ENCODE data around the gene CREB5.

The CREB5 gene

DNA sequence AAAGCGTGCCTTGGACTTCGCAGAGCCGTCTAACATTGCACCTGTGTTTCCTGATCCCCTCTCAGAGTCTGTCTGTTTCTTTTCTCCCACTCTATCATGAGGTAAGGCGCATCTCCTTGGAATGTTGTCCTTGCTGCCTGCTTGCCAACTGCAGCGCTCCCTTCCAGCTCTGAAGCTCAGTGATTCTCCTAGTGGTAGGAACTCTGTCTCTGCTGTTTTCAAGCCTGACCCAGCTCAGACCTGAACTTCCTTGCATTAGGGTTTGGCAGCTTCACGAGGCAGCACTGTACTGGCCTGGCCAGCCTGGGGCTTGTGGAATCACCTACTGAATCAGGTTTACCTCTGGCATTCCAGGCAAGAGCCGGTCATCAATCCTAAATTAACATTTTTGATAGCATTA is 123.9 kb downstream of the CREB5 start:
- Histone ChIP-seq H3K27me3 (ENCODE audit: insufficient read depth, low read length, poor library complexity) (peaks cover 3% of the 10 kb centered on the region), H3K27ac (ENCODE audit: low read length) (no peak overlapping the region), H3K9me3 (ENCODE audit: insufficient read depth, low read length, severe bottlenecking) (no peaks in the 10 kb centered on the region), H2AFZ (ENCODE audit: low read depth, low read length) (no peak overlapping the region), H3K4me3 (ENCODE audit: low read depth in 1 of 2, low read length in 2 of 2) (no peak overlapping the region), H3K9ac (ENCODE audit: low read depth, low read length) (no peak overlapping the region), H3K4me1 (ENCODE audit: insufficient read depth, low read length) (no peaks in the 10 kb centered on the region), H4K20me1 (ENCODE audit: insufficient read depth, low read length) (no peaks in the 10 kb centered on the region), H3K36me3 (ENCODE audit: insufficient read depth, low read length) (no peaks in the 10 kb centered on the region), H3K4me2 (ENCODE audit: insufficient read depth, low read length) (no peak overlapping the region), H3K79me2 (ENCODE audit: insufficient read depth, low read length) (no peaks in the 10 kb centered on the region)
- ATAC-seq (ENCODE audit: insufficient read depth, low read depth) (no peak), DNase-seq (no peak)
- TF ChIP-seq EZH2 (IDR thresholded peaks at IDR 0.05; ENCODE audit: borderline replicate concordance, low read depth, low read length, severe bottlenecking), result no peak
- TF ChIP-seq, protein P1, sequence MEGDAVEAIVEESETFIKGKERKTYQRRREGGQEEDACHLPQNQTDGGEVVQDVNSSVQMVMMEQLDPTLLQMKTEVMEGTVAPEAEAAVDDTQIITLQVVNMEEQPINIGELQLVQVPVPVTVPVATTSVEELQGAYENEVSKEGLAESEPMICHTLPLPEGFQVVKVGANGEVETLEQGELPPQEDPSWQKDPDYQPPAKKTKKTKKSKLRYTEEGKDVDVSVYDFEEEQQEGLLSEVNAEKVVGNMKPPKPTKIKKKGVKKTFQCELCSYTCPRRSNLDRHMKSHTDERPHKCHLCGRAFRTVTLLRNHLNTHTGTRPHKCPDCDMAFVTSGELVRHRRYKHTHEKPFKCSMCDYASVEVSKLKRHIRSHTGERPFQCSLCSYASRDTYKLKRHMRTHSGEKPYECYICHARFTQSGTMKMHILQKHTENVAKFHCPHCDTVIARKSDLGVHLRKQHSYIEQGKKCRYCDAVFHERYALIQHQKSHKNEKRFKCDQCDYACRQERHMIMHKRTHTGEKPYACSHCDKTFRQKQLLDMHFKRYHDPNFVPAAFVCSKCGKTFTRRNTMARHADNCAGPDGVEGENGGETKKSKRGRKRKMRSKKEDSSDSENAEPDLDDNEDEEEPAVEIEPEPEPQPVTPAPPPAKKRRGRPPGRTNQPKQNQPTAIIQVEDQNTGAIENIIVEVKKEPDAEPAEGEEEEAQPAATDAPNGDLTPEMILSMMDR (IDR thresholded peaks at IDR 0.05; ENCODE audit: borderline replicate concordance, extremely low read depth, low read length, poor library complexity, severe bottlenecking), result no peak

DNA sequence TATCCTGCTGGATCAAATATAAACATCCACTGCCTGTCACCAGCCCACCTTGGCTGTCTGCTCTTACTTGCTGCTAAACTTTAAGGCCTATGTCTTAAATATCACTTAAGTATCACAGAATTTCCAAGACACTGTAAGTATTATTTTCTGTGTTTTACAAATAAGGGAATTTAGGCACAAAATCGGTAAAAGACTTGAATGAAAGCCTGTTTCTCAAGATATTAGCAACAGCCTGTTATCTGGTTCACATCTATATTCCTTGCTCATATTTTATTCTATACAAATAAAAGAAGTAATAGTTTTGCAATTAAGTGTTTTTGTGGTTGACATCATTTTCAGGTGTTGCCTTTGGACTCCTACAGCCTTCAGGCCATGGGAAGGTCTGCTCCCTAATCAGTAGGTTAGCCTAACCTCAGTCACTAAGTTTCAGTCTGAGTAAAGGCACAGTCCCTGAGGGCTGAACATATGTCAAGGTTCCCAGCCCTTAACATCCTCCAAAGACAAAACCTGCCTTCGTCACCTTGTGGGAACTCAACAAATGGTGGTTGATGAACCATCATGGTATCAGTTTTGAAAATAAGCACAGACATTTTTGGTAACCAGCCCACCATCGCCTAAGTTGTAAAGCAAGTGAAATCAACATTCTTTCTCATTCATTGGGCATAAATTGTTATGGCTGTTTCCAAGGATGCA is 127.1 kb downstream of the CREB5 start:
- Histone ChIP-seq H3K36me3 (ENCODE audit: insufficient read depth, low read length) (no peaks in the 10 kb centered on the region), H3K4me1 (ENCODE audit: insufficient read depth, low read length) (no peaks in the 10 kb centered on the region), H3K27ac (ENCODE audit: low read length) (no peak overlapping the region), H3K4me2 (ENCODE audit: insufficient read depth, low read length) (no peak overlapping the region), H3K9ac (ENCODE audit: low read depth, low read length) (no peak overlapping the region), H3K4me3 (ENCODE audit: low read depth in 1 of 2, low read length in 2 of 2) (no peak overlapping the region), H3K9me3 (ENCODE audit: insufficient read depth, low read length, severe bottlenecking) (no peaks in the 10 kb centered on the region), H2AFZ (ENCODE audit: low read depth, low read length) (no peak overlapping the region), H4K20me1 (ENCODE audit: insufficient read depth, low read length) (no peaks in the 10 kb centered on the region), H3K27me3 (ENCODE audit: insufficient read depth, low read length, poor library complexity) (peaks cover 5% of the 10 kb centered on the region), H3K79me2 (ENCODE audit: insufficient read depth, low read length) (no peaks in the 10 kb centered on the region)
- no peak for TF ChIP-seq EZH2 (IDR thresholded peaks at IDR 0.05; ENCODE audit: borderline replicate concordance, low read depth, low read length, severe bottlenecking)
- TF ChIP-seq, protein P1 (IDR thresholded peaks at IDR 0.05; ENCODE audit: borderline replicate concordance, extremely low read depth, low read length, poor library complexity, severe bottlenecking), result no peak
- ATAC-seq (ENCODE audit: insufficient read depth, low read depth), result no peak
- no peak for DNase-seq

DNA sequence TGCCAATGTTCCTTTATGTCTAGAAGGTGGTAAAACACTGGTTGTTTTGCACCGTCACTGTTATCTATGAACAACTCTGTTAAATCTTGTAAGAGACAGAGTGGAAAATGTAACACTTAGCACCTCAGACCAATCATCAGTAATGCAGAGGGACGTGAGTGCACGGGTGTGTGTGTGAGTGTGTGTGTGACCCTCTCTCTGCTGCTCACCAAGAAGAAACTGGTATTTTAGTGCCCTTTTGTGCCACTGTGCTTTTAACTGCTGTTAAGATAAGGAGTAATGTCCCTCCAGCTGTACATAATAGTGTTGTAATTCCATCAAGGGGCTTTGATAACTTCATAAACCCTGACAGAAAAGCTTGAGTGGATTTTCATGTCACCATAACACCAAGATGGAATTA is 130.1 kb downstream of the CREB5 start:
- H3K4me1 ChIP-seq (ENCODE audit: insufficient read depth, low read length), result no peaks in the 10 kb centered on the region
- peaks cover 2% of the 10 kb centered on the region for H3K27me3 ChIP-seq (ENCODE audit: insufficient read depth, low read length, poor library complexity)
- no peak overlapping the region for H3K4me3 ChIP-seq (ENCODE audit: low read depth in 1 of 2, low read length in 2 of 2)
- no peak overlapping the region for H3K4me2 ChIP-seq (ENCODE audit: insufficient read depth, low read length)
- no peaks in the 10 kb centered on the region for H3K36me3 ChIP-seq (ENCODE audit: insufficient read depth, low read length)
- ATAC-seq (ENCODE audit: insufficient read depth, low read depth) (no peak), DNase-seq (no peak)
- no peaks in the 10 kb centered on the region for H4K20me1 ChIP-seq (ENCODE audit: insufficient read depth, low read length)
- H3K27ac ChIP-seq (ENCODE audit: low read length), result no peak overlapping the region
- H2AFZ ChIP-seq (ENCODE audit: low read depth, low read length), result no peak overlapping the region
- H3K9ac ChIP-seq (ENCODE audit: low read depth, low read length), result no peak overlapping the region
- H3K9me3 ChIP-seq (ENCODE audit: insufficient read depth, low read length, severe bottlenecking), result peaks cover 6% of the 10 kb centered on the region
- TF ChIP-seq, protein P1 (IDR thresholded peaks at IDR 0.05; ENCODE audit: borderline replicate concordance, extremely low read depth, low read length, poor library complexity, severe bottlenecking), result no peak
- TF ChIP-seq EZH2 (IDR thresholded peaks at IDR 0.05; ENCODE audit: borderline replicate concordance, low read depth, low read length, severe bottlenecking), result no peak
- no peaks in the 10 kb centered on the region for H3K79me2 ChIP-seq (ENCODE audit: insufficient read depth, low read length)

Measured in DND-41 (cell line).